Measurements from ENCODE around the gene PRPH.

DNA sequence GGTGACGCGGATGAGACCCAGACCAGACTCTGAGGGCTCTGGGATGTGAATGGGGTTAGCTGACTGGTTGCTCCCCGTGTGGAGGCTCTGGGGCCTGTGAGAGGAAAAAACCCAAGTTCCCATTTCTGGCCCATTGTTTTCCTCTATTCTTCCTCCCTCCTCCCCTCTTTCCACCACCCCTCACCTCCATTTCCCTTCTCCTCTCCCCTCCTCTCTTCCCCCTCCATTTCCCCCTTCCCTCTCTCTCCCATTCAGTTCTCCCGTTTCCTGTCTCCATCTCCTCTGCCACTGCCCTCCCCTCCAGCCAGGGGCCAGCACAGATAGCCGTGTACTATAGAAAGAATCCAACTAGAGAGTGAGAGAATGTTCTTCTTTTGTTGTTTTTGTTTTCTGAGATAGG, 12.6 kb upstream of the PRPH start:
- no peak for TF ChIP-seq NR2C2 (IDR thresholded peaks at IDR 0.05; ENCODE audit: borderline replicate concordance, control insufficient read depth, insufficient read length, low read depth)
- TF ChIP-seq, protein P1, sequence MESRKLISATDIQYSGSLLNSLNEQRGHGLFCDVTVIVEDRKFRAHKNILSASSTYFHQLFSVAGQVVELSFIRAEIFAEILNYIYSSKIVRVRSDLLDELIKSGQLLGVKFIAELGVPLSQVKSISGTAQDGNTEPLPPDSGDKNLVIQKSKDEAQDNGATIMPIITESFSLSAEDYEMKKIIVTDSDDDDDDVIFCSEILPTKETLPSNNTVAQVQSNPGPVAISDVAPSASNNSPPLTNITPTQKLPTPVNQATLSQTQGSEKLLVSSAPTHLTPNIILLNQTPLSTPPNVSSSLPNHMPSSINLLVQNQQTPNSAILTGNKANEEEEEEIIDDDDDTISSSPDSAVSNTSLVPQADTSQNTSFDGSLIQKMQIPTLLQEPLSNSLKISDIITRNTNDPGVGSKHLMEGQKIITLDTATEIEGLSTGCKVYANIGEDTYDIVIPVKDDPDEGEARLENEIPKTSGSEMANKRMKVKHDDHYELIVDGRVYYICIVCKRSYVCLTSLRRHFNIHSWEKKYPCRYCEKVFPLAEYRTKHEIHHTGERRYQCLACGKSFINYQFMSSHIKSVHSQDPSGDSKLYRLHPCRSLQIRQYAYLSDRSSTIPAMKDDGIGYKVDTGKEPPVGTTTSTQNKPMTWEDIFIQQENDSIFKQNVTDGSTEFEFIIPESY (IDR thresholded peaks at IDR 0.05), result no peak
- TF ChIP-seq, protein P2, sequence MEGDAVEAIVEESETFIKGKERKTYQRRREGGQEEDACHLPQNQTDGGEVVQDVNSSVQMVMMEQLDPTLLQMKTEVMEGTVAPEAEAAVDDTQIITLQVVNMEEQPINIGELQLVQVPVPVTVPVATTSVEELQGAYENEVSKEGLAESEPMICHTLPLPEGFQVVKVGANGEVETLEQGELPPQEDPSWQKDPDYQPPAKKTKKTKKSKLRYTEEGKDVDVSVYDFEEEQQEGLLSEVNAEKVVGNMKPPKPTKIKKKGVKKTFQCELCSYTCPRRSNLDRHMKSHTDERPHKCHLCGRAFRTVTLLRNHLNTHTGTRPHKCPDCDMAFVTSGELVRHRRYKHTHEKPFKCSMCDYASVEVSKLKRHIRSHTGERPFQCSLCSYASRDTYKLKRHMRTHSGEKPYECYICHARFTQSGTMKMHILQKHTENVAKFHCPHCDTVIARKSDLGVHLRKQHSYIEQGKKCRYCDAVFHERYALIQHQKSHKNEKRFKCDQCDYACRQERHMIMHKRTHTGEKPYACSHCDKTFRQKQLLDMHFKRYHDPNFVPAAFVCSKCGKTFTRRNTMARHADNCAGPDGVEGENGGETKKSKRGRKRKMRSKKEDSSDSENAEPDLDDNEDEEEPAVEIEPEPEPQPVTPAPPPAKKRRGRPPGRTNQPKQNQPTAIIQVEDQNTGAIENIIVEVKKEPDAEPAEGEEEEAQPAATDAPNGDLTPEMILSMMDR (IDR thresholded peaks at IDR 0.05 in 2 of 3, conservative IDR thresholded peaks at IDR 0.05 in 1 of 3; ENCODE audit: control insufficient read depth in 2 of 3, extremely low read depth in 1 of 3, insufficient read depth in 1 of 3, low read depth in 3 of 3, low read length in 3 of 3), result no peak
- TF ChIP-seq SMARCA5 (IDR thresholded peaks at IDR 0.05), result no peak
